Smooth muscle cell of the brain vasculature (primary cell): ENCODE results near the gene GRIFIN.
A peak's percentile ranks its signal among the peaks of the same experiment; 100 is the strongest.

ENCODE experiments used
- DNase-seq: peaks from one replicate; pipeline ENCODE4 v3.0.0-alpha.2; 2012; ENCODE audit warnings: low read depth, low spot score

Gene GRIFIN, protein sequence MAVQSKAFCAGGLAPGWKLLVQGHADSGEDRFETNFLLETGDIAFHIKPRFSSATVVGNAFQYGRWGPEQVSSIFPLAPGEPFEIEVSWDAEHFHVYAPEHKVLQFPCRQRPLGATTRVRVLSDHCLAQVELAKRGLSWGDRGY

DNA sequence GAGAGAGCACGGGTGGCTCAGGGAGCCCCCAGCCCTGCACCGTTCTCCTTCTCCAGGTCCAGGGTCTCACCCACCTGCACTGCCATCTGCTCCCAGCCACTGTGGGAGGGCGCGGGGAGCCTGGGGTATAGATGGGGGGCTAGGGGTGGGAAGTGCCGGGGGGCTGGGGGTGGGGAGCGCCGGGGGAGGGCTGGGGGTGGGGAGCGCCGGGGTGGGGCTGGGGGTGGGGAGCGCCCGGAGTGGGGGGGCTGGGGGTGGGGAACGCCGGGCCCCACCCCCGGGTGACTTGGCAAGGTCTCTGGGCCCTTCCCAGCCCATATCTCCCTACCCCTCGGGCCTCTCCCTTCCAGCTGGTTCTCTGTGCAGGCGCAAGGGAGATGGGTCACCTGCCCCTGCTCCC is at the start of gene GRIFIN:
Gene GRIFIN, minus strand, starts transcription at position 101 of the 400 bp plus-strand sequence. Its CDS starts 15 bp downstream, at position 86.
- DNase-seq = no peak

DNA sequence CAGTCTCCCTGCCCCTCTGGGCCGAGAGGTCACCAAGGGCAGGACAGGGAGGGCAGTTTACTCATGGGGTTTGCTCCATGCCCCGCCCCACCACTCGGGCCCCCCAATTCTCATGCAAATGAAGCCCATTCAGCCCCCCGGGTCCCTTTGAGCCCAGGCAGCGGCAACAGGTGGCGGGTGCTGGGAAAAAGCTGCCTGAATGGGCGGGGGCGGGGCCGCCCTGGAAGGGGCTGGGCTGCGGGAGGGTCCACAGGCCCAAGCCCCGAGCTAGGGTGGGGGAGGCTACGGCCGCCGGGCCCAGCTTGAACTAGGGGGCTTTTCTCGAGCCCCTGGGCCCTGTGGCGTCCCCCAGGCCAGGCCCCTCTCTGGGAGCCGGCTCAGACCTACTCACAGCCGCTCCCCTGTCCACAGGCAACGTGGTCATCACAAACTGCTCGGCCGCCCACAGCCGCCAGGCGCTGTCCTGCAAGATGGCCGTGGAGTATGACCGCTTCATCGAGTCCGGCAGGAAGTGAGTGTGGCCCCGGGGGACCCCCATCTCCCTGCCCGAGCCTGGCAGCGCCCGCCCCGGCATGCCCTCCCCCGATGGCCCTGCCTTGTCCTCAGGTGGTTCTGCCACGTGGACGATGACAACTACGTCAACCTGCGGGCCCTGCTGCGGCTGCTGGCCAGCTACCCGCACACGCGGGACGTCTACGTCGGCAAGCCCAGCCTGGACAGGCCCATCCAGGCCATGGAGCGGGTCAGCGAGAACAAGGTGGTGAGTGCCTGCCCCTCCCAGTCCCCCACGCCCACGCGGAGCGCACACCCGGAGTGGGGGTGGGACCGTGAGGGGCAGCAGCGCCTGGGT is 48.8 kb upstream of the GRIFIN start:
- DNase-seq = no peak

DNA sequence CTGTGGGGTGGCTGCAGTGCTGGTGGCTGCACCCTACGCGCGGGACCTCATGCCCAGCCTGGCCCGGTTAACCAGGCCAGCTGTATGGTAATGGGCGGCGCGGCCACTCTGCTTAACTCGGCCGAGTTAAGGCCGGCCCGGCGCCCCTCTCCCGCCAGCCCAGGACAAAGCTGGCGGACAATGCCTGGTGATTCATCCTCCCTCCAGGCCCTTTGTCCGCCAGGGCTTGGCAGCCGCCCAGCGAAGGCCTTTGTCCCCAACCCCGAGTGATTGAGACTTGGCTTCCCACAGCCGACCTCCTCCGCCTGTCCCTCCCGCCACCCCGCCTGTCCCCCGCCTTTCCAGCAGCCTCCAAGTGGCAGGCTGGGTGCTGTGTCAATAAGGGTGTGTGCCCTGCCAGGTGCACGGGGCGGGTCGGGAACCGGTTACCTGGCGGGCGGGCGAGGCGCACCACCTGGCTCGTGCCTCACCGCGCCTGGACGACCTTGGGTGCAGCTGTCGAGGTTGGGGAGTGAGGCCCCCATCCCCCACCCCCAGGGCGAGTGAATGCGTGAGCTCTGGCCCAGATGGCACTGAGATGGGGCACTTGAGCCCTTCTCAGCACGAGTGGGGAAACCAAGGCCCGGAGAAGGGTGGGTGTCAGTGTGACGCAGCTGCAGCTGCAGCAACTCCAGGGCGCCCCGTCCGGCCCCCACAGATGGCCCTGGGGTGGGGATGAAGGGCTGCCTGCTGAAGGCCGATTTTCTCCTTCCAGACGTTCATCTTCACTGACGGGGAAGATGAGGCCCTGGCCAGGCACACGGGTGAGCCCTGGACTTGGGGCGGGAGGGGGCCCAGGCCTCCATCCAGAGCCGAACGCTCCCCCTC is 48.0 kb upstream of the GRIFIN start:
- DNase-seq = no peak

DNA sequence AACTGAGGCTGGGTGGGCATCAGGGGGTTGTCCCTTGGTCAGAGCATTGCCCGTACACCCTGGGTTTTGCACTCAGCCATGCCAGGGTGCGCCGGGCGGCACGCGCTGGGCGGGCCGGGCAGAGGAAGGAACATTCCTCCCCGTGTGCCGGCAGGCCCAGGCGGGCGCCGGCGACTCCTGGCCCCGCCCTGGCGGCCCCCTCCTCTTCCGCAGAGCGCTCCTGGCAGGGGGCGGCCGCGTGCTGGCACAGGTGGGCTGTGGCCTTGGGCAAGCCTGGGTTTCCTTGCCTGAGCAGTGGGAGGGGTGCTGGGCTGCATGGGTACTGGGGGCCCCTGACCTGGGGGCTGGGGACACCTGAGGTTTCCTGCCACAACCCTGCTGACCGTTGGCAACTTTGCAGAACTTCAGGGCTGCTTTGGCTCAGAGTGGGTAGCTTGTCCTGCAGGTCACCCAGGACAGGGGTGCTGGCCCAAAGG is 47.3 kb upstream of the GRIFIN start:
- DNase-seq = no peak

DNA sequence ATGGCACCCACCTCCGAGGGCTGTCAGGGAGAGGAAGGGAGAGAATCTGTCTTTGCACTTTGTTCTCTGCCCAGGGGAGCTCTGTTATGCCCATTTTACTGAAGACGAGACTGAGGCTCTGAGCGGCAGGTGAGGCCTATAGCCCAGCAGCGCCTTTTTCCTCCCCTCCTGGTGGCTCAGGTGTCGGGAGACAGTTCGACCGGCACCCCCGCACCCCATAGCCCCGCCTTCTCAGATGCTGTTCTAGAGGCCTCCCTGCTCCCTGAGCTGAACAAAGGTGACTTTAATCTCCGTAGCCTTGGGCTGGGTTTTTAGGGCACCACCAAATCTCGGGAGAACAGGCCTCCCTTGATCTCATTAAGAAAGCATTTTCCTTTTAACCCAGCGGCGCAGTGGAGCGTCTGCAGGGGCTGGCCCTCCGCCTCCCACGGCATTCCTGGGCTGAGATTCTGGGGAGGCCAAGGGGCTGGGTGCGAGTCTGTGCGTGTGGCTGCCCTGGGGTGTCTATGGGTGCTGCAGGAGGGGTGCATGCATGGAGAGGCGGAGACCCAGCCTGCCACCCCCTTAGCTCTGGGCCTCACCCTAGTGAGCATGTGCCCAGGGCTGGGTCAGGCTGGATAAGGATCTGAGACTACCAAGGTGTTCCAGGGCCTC is 46.7 kb upstream of the GRIFIN start:
- DNase-seq = no peak

DNA sequence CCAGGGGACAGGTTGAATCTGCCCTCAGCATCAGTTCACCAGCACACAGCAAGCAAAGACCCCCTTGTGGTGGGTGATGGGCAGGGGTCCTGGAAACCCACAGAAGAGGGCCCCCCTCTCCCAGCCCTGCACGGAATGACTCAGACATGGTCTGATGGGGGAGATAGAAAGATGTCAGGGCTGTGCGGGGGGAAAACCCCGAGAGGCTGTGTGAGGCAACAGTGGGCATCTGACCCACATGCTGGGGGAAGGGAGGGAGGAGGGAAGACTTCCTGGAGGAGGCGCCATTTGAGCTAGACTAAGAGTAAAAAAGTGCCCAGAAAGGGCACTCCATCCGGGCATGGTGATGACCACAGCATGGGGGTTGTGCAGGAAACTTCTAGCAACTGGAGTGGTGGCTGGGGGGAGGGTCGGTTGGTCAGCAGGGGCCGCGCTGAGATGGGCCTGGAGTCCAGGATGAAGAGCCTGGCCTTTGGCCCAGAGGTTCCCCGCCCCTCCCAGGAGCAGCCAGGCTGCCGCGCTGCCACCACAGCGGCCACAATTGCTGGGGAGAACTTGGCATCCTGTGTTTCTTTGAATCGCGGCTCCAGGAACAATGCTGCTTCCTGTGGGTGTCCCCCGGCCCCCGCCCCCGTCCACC is 45.9 kb upstream of the GRIFIN start:
- no peak for DNase-seq

DNA sequence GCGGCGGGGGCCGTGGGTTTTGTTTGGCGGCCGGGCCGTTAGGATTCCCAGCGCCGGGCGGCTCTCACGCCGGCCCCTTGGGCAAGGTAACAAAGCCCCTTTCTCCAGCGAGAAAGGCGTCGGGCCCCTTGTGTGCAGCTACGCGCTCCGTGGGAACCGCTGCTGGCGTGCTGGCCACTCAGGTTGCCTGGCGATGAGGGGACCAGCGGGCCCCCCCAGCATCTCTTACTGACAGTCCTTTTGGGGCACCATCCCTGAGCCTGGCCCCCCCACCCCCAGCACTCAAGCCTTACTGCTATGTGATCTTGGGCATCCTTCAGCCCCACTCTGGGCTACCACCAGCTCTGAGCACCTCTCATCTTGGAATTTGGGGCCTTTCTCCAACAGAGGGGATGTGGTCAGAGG is 45.1 kb upstream of the GRIFIN start:
- no peak for DNase-seq

DNA sequence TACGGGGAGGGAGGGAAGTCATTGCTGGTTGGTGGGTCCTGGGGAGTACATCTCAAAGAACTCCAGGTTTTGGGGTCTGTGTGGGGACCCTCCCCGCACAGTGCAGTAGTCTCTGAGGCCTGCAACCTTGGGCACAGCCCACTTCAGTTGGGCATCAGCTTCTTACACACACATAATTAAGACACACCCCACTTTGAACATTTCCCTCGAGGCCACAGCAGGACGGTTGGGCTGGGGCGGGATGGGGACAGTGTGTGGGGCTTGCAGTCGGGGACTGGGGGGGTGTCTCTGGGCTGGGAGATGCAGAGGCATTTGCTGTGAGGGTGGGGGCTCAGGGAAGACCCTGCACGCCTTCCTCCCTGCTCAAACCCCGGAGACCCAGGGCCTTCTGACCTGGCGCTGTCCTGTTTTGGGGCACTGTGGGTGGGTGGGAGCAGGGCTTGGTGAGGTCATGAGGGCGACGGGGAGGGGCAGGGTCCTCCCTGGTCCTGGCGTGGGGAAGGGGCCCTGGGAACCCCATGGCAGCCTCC is 44.6 kb upstream of the GRIFIN start:
- DNase-seq = no peak

DNA sequence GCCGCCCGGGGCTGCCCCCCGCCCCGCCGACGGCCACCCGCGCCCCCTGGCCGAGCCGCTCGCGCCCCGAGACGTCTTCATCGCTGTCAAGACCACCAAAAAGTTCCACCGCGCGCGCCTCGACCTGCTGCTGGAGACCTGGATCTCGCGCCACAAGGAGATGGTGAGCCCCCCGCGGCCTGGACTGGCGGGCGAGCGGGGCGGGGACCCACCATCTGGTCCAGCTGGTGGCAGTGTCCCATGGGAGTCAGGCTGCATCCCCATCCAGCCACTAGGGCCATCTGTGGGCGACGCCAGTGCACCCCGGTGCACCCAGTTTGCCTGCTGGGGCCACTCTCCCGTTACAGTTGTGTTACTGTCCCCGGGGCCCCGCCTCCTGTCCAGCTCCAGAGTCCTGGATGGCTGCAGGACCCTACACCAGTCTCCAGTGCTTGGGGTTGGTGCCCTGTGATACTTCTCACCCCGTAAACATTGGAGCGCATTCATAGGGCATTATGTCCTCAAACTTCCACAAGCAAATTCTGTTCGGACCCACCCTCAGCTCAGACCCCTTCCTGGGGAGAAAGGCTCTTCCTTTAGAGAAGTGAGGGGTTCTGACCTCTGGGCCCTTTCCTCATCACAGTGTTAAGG is 44.0 kb upstream of the GRIFIN start:
- DNase-seq = no peak

DNA sequence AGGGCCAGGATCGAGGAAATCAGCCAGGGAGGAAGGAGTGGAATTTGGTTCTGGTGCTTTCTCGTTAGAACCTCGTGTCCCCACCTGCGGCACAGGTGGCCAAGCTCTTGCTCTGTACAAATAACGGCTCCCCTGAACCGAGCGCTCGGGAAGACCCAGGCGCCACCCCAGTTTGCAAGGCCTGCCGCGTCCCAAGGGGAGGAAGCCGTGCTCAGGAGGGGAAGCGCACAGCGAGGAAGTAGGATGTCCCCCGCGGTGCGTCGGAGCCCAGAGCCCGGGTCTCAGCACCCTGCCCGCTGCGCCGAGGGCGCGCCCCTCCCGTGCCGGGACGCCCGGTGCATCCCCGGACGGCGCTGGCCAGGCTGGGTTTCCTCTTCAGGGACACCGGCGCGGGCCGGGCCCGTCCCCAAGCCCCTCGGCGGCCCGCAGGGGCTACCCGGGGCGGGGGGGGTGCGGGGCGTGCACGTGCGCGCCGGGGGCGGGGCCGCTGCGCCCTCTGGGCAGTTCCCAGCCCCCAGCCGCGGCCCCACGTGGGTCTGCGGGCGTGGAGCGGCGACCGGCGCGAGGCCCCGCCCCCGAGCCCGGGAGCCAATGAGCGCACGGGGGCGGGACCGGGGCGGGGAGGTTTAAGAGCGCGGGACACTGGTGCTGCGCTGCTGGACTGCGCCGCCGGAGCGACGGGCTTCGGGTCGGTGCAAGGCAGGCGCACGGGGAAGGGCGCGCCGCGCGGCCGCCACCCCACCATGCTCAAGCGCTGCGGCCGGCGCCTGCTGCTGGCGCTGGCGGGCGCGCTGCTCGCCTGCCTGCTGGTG is 43.1 kb upstream of the GRIFIN start, which contains the start of gene LFNG:
Gene LFNG, plus strand, starts transcription at position 656 of the 812 bp plus-strand sequence. Its CDS starts 88 bp downstream, at position 744.
- peak; percentile 65 for DNase-seq

DNA sequence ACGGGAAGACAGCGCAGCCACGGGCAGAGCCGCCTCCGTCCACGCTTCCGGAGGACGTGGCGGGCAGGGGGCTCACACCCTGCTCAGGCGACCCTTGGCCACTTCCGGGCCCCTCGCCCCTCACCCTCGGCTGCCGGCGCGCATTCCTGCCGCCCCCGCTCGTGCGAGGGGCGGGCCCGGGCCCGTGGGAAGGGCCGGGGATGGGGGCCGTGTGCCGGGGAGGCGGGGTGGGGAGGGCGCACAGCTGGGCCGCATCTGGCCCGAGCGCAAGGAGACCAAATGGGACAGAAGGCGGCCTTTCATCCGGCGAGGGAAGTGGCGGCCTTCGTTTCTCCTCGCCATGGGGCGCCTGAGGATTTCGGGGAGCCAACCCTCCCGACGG is 42.5 kb upstream of the GRIFIN start:
- no peak for DNase-seq

DNA sequence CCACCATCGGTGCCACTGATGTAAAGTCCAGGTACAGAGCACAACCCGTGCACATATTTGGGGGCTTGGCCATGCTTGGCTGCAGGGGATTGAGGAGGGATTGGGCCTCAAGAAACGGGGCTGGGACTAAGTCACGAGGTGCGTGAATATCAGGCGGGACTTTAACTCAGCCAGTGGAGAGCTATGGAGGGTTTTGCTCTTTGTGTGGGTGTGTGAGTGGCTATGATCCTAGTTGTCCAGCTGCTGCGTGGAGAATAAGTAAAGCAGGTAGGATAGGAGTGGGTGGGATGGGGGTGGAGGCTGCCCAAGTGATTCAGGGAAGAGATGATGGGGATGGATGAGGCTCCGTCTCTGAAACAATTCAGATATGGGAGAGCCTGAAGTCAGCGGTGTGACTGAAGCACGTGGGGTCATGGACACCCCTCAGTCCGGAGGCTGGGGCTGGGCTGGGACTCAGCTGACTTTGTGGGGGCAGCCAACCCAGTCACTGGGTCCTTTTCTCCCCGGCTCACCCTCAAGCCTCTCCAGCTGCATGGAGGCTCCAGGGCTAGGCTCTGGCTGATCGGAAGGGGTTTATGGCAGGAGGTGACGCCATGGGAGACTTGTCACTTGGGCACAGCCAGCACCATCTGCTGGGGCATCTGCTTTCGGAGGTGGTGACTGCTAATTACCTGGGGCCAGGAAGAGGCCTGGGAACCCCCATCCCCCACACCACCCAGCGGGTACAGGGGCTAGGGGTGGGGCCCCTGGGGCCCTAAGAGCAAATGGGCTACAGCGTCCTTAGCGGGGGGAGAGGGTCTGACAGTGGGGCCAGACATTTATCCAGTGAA is 41.7 kb upstream of the GRIFIN start:
- DNase-seq = no peak

DNA sequence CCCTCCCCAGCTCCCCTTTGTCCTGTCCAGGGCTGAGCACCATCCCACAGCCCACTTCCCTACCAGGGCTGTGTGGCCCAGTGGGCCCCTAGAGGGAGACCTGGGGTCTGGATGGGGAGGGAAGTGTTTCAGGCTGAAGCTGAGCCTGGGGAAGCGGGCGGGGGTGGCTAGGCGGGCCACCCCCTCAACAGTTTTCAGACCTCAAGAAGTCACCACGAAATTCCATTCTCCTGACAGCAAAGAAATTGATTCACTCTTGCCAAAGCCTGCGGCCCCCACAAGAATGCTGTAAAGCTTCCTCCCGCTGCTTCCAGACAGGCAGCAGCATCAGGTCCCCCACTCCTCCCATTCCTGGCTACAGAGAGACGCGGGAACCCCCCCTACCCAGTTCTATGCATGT is 40.8 kb upstream of the GRIFIN start:
- DNase-seq = peak; percentile 61

DNA sequence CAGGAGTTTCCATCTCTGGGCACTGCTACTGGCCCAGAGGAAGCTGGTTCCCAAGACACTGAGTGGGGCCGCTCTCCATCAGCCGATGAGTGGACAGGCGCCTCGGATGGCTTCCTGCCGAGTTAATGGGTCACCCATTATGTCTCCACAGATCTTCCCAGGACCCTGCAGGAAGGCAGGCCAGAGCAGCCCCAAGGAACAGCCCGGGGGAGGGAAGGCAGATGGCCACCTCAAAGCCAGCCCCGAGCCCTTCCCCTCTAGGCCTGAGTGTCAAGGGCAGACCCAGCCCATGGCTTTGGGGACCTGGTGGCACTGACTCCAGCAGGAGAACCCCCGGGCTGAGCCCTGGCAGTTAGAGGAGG is 40.0 kb upstream of the GRIFIN start:
- no peak for DNase-seq

DNA sequence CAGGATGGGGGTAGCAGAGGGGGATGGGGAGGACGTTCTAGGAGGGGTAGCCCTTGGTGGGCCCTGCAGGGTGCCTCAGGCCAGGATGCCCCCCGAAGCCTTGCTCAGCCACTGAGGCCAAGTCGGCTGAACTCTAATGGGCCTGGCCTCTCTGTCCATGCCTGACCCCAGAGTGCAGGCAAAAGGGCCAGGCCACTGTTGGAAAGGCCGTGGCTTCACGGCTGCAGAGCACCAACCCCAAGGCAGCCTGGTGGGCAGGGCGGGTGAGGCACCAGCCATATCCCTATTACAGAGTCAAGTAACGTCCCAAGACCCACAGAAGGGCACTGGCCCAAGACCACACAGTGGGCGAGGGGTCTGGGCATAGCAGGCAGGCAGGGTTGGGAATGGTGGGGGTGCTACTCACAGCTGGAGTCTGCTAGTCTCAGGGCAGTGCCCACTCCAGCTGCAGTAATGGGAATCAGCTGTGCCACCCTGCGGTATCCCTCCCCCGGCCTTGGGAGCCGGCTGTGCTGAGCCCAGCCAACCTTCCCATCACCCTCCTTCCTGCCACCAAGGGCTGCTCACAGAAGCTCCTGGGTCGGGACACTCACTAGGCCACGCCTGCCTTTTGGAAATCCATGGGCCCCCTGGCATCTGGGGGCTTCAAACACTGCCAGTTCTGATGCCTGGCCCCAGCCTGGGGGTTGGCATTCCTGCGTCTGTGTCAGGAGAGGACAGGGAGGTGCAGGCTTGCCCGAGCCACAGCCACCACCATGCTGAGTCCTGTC is 39.4 kb upstream of the GRIFIN start:
- DNase-seq = no peak

DNA sequence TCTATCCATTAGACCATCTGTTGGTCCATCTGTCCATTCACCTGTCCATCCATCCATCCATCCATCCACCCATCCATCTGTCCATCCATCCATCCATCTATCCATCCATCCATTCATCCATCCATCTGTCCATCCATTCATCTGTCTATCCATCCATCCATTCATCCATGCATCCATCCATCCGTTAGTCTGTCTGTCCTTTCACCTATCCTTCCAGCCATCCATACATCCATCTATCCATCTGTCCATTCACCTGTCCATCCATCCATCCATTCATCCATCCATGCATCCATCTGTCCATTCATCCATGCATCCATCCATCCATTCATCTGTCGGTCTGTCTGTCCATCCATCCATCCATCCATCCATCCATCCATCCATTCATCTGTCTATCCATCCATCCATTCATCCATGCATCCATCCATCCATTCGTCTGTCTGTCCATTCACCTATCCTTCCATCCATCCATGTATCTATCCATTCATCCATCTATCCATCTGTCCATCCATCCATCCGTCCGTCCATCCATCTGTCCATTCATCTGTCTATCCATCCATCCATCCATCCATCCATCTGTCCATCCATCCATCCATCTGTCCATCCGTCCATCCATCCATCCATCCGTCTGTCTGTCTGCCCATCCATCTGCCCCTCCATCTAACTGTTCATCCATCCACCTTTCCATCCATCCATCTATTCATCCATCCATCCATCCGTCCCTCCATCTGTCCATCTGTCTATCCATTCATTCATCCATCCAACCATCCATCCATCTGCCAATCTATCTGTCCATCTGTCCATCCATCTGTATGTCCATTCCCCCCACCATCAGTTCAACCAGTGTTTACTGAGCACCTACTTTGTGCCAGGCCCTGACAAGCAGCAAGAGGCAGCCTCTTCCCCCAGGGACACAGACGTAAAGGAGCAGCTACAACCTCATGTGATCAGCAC is 38.5 kb upstream of the GRIFIN start:
- DNase-seq = no peak

DNA sequence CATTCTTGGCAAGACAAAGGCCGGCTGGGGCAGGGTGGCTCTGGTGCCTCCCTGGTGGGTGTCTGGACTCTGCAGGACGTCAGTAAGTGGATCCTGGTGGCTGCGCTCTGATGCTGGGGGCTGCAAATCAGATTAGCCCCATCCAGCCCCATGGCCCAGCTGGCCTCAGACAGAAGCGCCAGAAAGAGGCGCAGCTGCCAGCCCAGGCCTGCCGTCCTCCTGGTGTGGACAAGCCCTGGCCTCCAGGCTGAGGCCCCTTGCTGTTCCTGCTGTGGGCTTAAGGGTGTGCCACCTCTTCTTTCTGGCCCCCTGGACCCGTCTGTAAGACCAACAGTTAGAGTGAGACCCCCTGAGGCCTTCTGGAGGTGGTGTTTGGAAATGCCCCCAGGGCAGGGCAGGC is 37.5 kb upstream of the GRIFIN start:
- DNase-seq = no peak
